BJ (cell line): Measurements from ENCODE around the gene ALMS1. TPM values are rescaled to one million over a fixed set of nuclear protein-coding genes. Genes with fewer than 3 reads are reported as not detected.
"Not testable (repeated sequence)": the region's sequence is repeated elsewhere in the genome, so short reads cannot be mapped to it uniquely, and the experiment has no call there.

Experiments used
- CTCF ChIA-PET: fragments of 350-600 bp; formaldehyde crosslinking; extraction: SDS; loops from one replicate; lab custom pipeline; 2021; ENCODE audit warnings: antibody characterized with exemption, inconsistent platforms; lab: Yijun Ruan, JAX
- POLR2A ChIA-PET: fragments of 300-600 bp; sonication (Branson Sonifier 250); formaldehyde crosslinking; extraction: SDS; loops from one replicate; lab custom pipeline; 2021; ENCODE audit warnings: antibody characterized with exemption; lab: Charles Lee
- DNase-seq: peaks from one replicate; pipeline ENCODE4 v3.0.0-alpha.2; 2011; ENCODE audit warnings: low read depth
- H3K27me3 ChIP-seq: 2 replicates; pipeline ENCODE4 v1.6.0; 2011; ENCODE audit warnings: low read length; ENCODE audit not compliant: control insufficient read depth, insufficient read depth
- H3K36me3 ChIP-seq: 2 replicates; pipeline ENCODE4 v1.5.1; 2011; ENCODE audit warnings: low read length; ENCODE audit not compliant: control insufficient read depth, insufficient read depth
- H3K4me3 ChIP-seq: 2 replicates; pipeline ENCODE4 v1.5.1; 2011; ENCODE audit warnings: low read depth, mild to moderate bottlenecking, control low read depth, low read length
- polyA plus RNA-seq: library from polyadenylated mRNA; depleted of rRNA; stranded (reverse); fragments of >200 nt; gene quantifications from 2 replicates; pipeline ENCODE4 v1.2.3, GENCODE V29; 2011
- TF ChIP-seq, protein P1 (sequence below): IDR thresholded peaks from 2 replicates; pipeline ENCODE4 v1.5.1; 2011; ENCODE audit warnings: low read depth, mild to moderate bottlenecking, control low read depth, inconsistent platforms, low read length, moderate library complexity; ENCODE audit not compliant: insufficient read depth

The ALMS1 gene
- polyA plus RNA-seq, 1 experiment: 10.3 TPM

GRCh38 chr2:73343992-73344391, 41.6 kb upstream of the ALMS1 start:
- Histone ChIP-seq H3K36me3 (no peaks in the 10 kb centered on the region), H3K27me3 (peaks cover 3% of the 10 kb centered on the region), H3K4me3 (no peak overlapping the region)
- DNase-seq: no peak
- TF ChIP-seq, protein P1, sequence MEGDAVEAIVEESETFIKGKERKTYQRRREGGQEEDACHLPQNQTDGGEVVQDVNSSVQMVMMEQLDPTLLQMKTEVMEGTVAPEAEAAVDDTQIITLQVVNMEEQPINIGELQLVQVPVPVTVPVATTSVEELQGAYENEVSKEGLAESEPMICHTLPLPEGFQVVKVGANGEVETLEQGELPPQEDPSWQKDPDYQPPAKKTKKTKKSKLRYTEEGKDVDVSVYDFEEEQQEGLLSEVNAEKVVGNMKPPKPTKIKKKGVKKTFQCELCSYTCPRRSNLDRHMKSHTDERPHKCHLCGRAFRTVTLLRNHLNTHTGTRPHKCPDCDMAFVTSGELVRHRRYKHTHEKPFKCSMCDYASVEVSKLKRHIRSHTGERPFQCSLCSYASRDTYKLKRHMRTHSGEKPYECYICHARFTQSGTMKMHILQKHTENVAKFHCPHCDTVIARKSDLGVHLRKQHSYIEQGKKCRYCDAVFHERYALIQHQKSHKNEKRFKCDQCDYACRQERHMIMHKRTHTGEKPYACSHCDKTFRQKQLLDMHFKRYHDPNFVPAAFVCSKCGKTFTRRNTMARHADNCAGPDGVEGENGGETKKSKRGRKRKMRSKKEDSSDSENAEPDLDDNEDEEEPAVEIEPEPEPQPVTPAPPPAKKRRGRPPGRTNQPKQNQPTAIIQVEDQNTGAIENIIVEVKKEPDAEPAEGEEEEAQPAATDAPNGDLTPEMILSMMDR: no peak
- CTCF ChIA-PET: no interaction called here
- POLR2A ChIA-PET: no interaction called here

GRCh38 chr2:73344747-73345146, 40.9 kb upstream of the ALMS1 start:
- H3K36me3 ChIP-seq, CTCF ChIA-PET, H3K4me3 ChIP-seq, H3K27me3 ChIP-seq, POLR2A ChIA-PET, DNase-seq: not testable (repeated sequence)

DNA sequence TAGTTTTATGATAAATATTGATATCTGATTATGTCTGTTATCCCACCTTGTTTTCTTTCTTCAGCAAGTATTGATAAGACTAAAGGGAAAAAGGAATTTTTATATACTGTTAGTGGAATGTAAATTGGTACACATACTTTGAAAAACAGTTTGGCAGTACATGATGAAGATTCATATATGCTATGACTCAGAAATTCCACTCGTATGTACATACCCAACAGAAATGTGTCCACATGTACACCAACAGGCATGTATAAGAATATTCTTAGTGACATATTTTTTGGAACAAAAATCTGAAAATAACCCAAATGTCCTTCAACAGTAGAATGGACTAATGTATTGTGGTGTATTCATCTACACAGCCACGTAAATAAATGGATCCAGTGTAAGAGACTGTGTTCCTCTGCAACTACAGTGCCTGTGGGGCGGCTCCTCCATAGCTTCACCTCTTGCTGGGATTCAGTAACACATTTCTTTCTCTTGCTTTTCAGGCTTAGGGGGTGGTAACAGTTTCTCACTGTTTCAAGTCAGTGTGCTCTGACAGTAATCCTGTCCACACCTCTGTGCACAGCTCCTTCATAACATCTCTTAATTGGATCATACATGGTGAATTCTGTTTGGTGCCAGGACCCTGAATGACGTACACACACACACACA, 35.5 kb upstream of the ALMS1 start:
- TF ChIP-seq, protein P1: no peak
- Histone ChIP-seq H3K27me3 (peaks cover 2% of the 10 kb centered on the region), H3K4me3 (no peak overlapping the region), H3K36me3 (no peaks in the 10 kb centered on the region)
- DNase-seq: no peak
- CTCF ChIA-PET: no interaction called here
- POLR2A ChIA-PET: no interaction called here

DNA sequence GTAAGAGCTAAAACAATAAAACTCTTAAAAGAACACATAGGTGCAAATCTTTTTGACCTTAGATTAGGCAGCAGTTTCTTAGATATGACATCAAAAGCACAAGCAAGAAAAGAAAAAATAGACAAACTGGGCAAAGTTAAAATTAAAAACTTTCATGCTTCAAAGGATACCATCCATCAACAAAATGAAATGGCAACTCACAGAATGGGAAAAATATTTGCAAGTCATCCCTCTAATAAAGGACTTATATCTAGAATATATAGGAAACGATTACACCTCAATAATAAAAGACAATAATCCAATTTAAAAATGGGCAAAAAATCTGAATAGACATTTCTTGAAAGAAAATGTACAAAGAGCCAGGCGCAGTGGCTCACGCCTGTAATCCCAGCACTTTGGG, 29.5 kb upstream of the ALMS1 start:
- ChIA-PET CTCF (no interaction called here), POLR2A (no interaction called here)
- TF ChIP-seq, protein P1: no peak
- no peak overlapping the region for H3K4me3 ChIP-seq
- no peaks in the 10 kb centered on the region for H3K27me3 ChIP-seq
- no peak for DNase-seq
- H3K36me3 ChIP-seq: no peaks in the 10 kb centered on the region

DNA sequence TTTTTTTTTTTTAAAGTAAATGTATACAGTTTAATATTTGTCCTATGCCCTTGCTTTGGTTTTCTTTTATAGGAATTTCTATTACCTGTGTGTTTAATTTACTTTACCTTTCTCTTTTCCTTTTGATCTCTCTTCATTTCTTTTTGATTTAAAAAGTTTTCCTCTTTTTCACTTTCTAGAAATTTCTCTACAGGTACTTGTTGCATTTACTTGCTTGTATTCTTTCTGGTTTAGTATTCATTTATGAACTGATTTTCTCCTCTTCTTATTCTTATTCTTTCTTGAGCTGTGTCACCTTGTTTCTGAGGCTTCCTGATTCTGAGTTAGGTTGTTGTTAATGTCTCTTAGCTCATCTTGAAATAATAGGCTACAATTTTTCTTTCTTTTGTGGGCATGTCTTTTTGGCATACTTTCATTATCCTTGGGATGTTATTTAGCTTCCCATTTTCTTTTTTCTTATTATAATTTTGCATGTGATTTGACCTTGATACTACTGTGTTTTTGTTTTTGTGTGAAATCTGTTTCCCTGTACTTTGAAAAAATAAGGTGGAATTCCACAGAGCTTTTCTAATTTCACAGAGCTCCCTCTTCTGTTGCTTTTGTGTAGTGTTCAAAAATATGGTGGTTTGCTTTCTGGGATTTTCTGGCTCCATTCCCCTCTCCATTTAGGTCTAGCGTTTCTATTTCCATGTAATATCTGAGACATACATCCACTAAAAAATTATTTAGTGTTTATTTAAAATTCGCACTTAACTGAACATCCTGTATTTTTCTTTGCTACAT, 25.5 kb upstream of the ALMS1 start:
- TF ChIP-seq, protein P1: peak; percentile 38; the same call in 1 of the 2 replicates
- DNase-seq: no peak
- ChIA-PET CTCF (interaction anchor here (0.7 kb wide), 2 partner anchors 9 to 70 kb away, joined by 3 read pairs; no protein-coding TSS in a partner anchor), POLR2A (no interaction called here)
- H3K4me3 ChIP-seq: no peak overlapping the region
- H3K36me3 ChIP-seq: no peaks in the 10 kb centered on the region
- no peaks in the 10 kb centered on the region for H3K27me3 ChIP-seq
